Gastroesophageal sphincter (tissue), 3 donors: Measurements from ENCODE around the gene PRPF18.
A peak's percentile ranks its signal among the peaks of the same experiment; 100 is the strongest.

ENCODE experiments used
- CTCF ChIP-seq, 4 experiments: fragments of 200-600 bp in 2 of 4; fragments of 450-650 bp in 2 of 4; sonication (generic) in 1 of 4; IDR thresholded peaks; one replicate each; pipeline ENCODE4 v1.5.1; 2017 to 2019; ENCODE audit warnings: antibody characterized with exemption in 4 of 4, mild to moderate bottlenecking in 2 of 4, moderate library complexity in 2 of 4
- POLR2A ChIP-seq, 2 donors: fragments of 450-650 bp; IDR thresholded peaks; one replicate each; pipeline ENCODE4 v1.6.1; 2017; ENCODE audit warnings: antibody characterized with exemption in 2 of 2, mild to moderate bottlenecking in 2 of 2, moderate library complexity in 1 of 2

DNA sequence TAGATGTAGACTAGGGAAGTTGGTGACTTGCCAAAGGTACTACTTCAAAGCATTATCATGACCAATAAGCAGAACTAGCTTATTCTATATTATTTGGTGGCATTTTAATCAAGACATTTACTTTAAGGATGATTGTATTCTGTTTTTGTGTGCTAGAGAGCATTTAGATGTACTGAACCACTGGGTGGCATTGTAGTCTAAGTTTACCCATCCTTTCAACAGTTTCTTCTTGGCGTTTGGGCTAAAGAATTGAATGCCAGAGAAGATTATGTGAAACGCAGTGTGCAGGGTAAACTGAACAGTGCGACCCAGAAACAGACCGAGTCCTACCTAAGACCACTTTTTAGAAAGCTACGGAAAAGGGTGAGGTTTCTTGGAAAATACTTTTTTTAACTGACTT, 26.8 kb downstream of the PRPF18 start:
- peak; percentile 20 to 65 (median 56) for TF ChIP-seq CTCF (IDR thresholded peaks at IDR 0.05)
- TF ChIP-seq POLR2A (IDR thresholded peaks at IDR 0.05), result no peak
